Tibial nerve (tissue), 4 donors: Measurements from ENCODE around the gene IL17C. TPM values are rescaled to one million over a fixed set of nuclear protein-coding genes. Genes with fewer than 3 reads are reported as not detected.

ENCODE experiments used
- DNase-seq, 2 donors: peaks; one replicate each; pipeline ENCODE4 v3.0.0-alpha.2; 2019; ENCODE audit warnings: low spot score in 2 of 2
- H3K27ac ChIP-seq, 4 donors: fragments of 200-600 bp; sonication (generic) in 3 of 4; one replicate each; pipeline ENCODE4 v1.5.1; 2017 to 2019; ENCODE audit warnings: mild to moderate bottlenecking in 1 of 4
- H3K27me3 ChIP-seq, 2 donors: fragments of 200-600 bp; sonication (generic) in 1 of 2; one replicate each; pipeline versions ENCODE4 v1.5.1 to v1.6.0; 2017 to 2019
- H3K36me3 ChIP-seq, 3 donors: fragments of 200-600 bp; sonication (generic); one replicate each; pipeline ENCODE4 v1.5.1; 2018 to 2019
- H3K4me1 ChIP-seq, 4 donors: fragments of 200-600 bp; sonication (generic) in 3 of 4; one replicate each; pipeline ENCODE4 v1.5.1; 2017 to 2019
- H3K4me3 ChIP-seq, 4 donors: fragments of 200-600 bp; sonication (generic) in 3 of 4; one replicate each; pipeline ENCODE4 v1.5.1; 2017 to 2019; ENCODE audit warnings: mild to moderate bottlenecking in 1 of 4, moderate library complexity in 1 of 4
- H3K9me3 ChIP-seq, 4 donors: fragments of 200-600 bp; sonication (generic) in 3 of 4; one replicate each; pipeline ENCODE4 v1.5.1; 2017 to 2019
- EP300 ChIP-seq, 2 donors: sonication (generic); formaldehyde crosslinking; IDR thresholded peaks; one replicate each; pipeline ENCODE4 v1.6.1; 2017; ENCODE audit warnings: antibody characterized with exemption in 2 of 2, mild to moderate bottlenecking in 1 of 2
- POLR2A ChIP-seq, 2 donors: fragments of 450-650 bp; IDR thresholded peaks; one replicate each; pipeline ENCODE4 v1.6.1; 2017; ENCODE audit warnings: antibody characterized with exemption in 2 of 2, mild to moderate bottlenecking in 2 of 2, moderate library complexity in 2 of 2
- WGBS, 2 donors: methylation state at CpG; one replicate each; pipeline ENCODE4 v1.1.5; 2018; 5-methylcytosine and 5-hydroxymethylcytosine counted together
- total RNA-seq, 4 donors: library from RNA; depleted of rRNA; stranded (reverse); fragments of >200 nt; gene quantifications; one replicate each; pipeline ENCODE4 v1.1.0, GENCODE V29; 2016
- TF ChIP-seq, protein P1 (sequence below), 5 experiments: fragments of 200-600 bp in 3 of 5; fragments of 450-650 bp in 2 of 5; sonication (generic) in 3 of 5; IDR thresholded peaks; one replicate each; pipeline ENCODE4 v1.5.1; 2016 to 2019; ENCODE audit warnings: antibody characterized with exemption in 5 of 5, mild to moderate bottlenecking in 3 of 5, moderate library complexity in 2 of 5

IL17C gene
- total RNA-seq, 4 donors from 2014 or later: not detected

DNA sequence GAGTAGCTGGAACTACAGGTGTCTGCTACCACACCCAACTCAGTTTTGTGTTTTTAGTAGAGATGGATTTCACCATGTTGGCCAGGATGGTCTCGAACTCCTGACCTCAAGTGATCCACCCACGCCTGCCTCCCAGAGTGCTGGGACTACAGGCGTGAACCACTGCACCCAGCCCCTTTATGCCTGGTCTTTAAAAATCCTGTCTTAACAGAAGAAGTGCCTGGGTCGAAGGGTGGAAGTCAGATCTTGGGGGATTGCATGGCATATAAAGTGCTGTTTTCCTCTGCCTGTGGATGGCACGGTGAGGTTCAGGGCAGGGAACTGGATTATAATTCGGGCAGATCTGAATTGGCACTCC lies 37.9 kb upstream of the IL17C start:
- TF ChIP-seq EP300 (IDR thresholded peaks at IDR 0.05) (no peak), POLR2A (IDR thresholded peaks at IDR 0.05) (no peak)
- TF ChIP-seq, protein P1, sequence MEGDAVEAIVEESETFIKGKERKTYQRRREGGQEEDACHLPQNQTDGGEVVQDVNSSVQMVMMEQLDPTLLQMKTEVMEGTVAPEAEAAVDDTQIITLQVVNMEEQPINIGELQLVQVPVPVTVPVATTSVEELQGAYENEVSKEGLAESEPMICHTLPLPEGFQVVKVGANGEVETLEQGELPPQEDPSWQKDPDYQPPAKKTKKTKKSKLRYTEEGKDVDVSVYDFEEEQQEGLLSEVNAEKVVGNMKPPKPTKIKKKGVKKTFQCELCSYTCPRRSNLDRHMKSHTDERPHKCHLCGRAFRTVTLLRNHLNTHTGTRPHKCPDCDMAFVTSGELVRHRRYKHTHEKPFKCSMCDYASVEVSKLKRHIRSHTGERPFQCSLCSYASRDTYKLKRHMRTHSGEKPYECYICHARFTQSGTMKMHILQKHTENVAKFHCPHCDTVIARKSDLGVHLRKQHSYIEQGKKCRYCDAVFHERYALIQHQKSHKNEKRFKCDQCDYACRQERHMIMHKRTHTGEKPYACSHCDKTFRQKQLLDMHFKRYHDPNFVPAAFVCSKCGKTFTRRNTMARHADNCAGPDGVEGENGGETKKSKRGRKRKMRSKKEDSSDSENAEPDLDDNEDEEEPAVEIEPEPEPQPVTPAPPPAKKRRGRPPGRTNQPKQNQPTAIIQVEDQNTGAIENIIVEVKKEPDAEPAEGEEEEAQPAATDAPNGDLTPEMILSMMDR (IDR thresholded peaks at IDR 0.05): no peak
- H3K4me3 ChIP-seq: no peak overlapping the region
- H3K4me1 ChIP-seq: peaks cover 0 to 48% (median 3%) of the 10 kb centered on the region in 4 donors
- H3K27ac ChIP-seq: peak overlapping the region in 2 of 4 donors; percentile 52 to 68
- peaks cover 2 to 77% (median 16%) of the 10 kb centered on the region in 3 donors for H3K36me3 ChIP-seq
- DNase-seq: no peak
- H3K9me3 ChIP-seq: no peaks in the 10 kb centered on the region
- WGBS, 2 donors: 90 to 96% methylated on average over 6 of the region's 6 CpGs
- H3K27me3 ChIP-seq: no peaks in the 10 kb centered on the region

DNA sequence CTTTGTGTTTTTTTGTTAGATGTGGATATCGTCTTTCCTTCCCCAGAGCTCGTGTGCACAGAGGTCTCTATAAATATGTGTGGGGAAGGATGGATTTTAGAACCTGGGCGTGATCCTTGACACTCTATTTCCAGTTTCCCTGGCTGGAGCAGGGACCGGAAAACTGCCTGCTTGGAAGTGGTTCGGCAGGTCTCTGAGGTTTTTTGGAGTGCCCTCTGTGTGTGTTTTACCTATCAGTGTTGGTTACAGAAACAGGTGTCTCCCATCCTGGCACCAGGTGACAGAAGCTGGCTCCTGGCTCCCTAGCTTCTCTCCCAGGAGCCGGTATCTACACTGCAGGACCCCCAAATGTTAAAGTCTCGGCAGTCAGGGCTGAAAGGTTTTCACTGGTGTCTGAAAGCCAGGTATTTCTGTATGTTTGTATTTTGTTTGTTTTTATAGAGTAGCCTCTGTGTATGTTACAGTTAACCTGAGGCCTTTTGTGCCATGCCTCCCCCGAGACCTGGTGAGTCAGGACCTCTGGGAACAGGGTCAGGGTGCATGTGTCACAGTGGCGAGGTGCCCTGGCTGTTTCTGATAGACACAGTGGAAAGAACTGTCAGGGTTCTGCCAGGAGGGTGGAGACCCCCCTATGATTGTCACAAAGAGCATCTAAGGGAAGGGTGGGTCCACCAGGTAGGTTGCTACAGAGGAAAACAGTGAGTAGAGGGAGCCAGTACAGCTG lies 36.9 kb upstream of the IL17C start:
- peaks cover 0 to 39% (median 0%) of the 10 kb centered on the region in 4 donors for H3K4me1 ChIP-seq
- DNase-seq: no peak
- WGBS, 2 donors: 86 to 92% methylated on average over 9 of the region's 9 CpGs
- H3K27ac ChIP-seq: no peak overlapping the region
- H3K9me3 ChIP-seq: no peaks in the 10 kb centered on the region
- no peaks in the 10 kb centered on the region for H3K27me3 ChIP-seq
- H3K4me3 ChIP-seq: no peak overlapping the region
- peaks cover 2 to 87% (median 16%) of the 10 kb centered on the region in 3 donors for H3K36me3 ChIP-seq
- TF ChIP-seq POLR2A (IDR thresholded peaks at IDR 0.05): no peak
- TF ChIP-seq, protein P1 (IDR thresholded peaks at IDR 0.05): no peak
- TF ChIP-seq EP300 (IDR thresholded peaks at IDR 0.05): no peak

DNA sequence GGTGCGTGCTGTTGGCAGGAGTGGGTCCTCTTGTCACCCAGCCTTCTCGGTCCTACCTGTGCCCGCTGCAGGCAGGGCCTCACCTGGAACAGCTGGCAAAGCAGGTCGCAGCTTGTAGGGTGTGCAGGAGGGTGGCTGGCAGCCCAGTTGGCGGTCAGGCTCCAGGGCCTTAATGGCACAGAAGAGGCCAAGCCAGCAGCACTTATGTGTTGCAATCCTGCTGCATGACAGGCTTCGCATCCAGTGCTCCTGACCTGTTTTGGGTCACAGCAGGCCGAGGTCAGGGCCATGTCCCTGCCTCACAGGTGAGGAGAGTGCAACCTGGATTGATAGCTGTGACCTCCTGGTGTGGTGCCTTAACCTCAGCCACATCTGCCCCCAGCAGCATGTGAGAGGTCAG lies 36.3 kb upstream of the IL17C start:
- Histone ChIP-seq H3K36me3 (peaks cover 2 to 93% (median 16%) of the 10 kb centered on the region in 3 donors), H3K9me3 (no peaks in the 10 kb centered on the region), H3K4me1 (peaks cover 0 to 33% (median 0%) of the 10 kb centered on the region in 4 donors), H3K27ac (no peak overlapping the region), H3K27me3 (no peaks in the 10 kb centered on the region), H3K4me3 (no peak overlapping the region)
- WGBS, 2 donors: 93 to 98% methylated on average over 5 to 7 of the region's 7 CpGs
- TF ChIP-seq, protein P1 (IDR thresholded peaks at IDR 0.05): no peak
- TF ChIP-seq EP300 (IDR thresholded peaks at IDR 0.05): no peak
- no peak for TF ChIP-seq POLR2A (IDR thresholded peaks at IDR 0.05)
- DNase-seq: no peak

DNA sequence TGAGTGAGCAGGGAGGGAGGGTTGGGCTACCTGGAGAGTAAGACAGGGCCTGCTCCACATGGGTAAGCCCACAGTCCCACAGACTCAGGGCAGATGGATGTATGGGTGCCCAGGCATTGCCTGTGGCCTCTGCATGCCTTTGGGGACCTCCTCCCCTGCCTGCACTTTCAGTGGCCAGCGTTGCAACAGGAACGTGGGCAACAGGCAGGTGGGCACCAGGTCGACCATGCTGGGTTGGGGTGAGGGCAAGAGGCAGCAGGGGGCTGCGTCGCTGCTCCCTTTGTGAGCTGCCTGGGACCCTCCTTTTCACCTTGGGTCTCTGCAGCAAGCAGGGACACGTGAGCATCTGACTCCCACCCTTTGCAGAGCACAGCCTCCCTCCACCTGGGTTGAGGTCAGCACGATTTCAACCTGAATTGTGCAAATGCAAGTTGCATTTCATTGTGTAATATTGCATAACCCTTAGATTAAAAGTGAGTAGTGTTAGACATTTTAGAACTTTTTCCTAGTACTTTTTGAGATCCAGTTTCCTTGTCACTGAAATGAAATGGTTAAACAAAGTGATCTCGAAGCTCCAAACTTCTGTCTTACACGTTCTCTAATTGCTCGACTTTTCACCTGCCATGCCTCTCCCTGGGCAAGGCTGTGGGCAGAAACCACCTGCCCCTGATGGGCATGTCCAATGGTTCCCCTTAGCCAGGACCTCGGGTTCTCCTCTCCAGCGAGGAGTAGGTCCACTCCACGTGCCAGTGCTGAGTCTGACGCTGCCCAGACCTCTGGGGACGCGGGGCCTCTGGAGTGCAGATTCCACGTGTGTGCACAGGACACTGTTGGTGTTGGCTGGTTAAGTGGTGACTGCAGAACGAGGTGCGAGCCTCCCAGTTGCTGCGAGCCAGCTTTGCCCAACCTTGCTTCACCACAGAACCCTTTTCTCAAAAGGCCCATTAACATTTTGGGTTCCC lies 32.9 kb upstream of the IL17C start:
- TF ChIP-seq POLR2A (IDR thresholded peaks at IDR 0.05): no peak
- TF ChIP-seq, protein P1 (IDR thresholded peaks at IDR 0.05): no peak
- H3K27ac ChIP-seq: no peak overlapping the region
- H3K27me3 ChIP-seq: no peaks in the 10 kb centered on the region
- peaks cover 0 to 96% (median 0%) of the 10 kb centered on the region in 3 donors for H3K36me3 ChIP-seq
- 77 to 79% methylated on average over 20 of the region's 20 CpGs for WGBS, 2 donors
- H3K9me3 ChIP-seq: no peaks in the 10 kb centered on the region
- DNase-seq: no peak
- H3K4me3 ChIP-seq: no peak overlapping the region
- peaks cover 0 to 6% (median 0%) of the 10 kb centered on the region in 4 donors for H3K4me1 ChIP-seq
